K562 (cell line): ENCODE measurements around the gene SH3D21. TPM values are rescaled to one million over a fixed set of nuclear protein-coding genes. Genes with fewer than 3 reads are reported as not detected.

Source experiments
- ARID3A ChIP-seq: IDR thresholded peaks from 2 replicates; pipeline ENCODE4 v1.6.1; 2012; ENCODE audit warnings: low read depth, low read length, improper control_type of control experiment, borderline replicate concordance
- FUS ChIP-seq: fragments of 200-400 bp; formaldehyde crosslinking; optimal IDR thresholded peaks from 2 replicates; pipeline ENCODE3; 2017; ENCODE audit warnings: low read depth, low read length
- GTF3C2 ChIP-seq: IDR thresholded peaks from 3 replicates; pipeline ENCODE4 v1.6.1; 2011; ENCODE audit warnings: borderline replicate concordance, mild to moderate bottlenecking, moderate library complexity; ENCODE audit not compliant: insufficient read length; ENCODE audit errors: extremely low read depth
- HDAC3 ChIP-seq: fragments of 450-650 bp; IDR thresholded peaks from 2 replicates; pipeline ENCODE4 v1.6.1; 2018; ENCODE audit warnings: borderline replicate concordance, mild to moderate bottlenecking, moderate library complexity; ENCODE audit not compliant: partially characterized antibody
- MCM5 ChIP-seq: fragments of 450-650 bp; IDR thresholded peaks from 2 replicates; pipeline ENCODE4 v1.6.1; 2016; ENCODE audit warnings: low read depth
- MECOM ChIP-seq: fragments of 250-450 bp; sonication (Bioruptor Pico); IDR thresholded peaks from 2 replicates; pipeline ENCODE4 v1.8.0; 2022; ENCODE audit warnings: inconsistent platforms
- NFE2 ChIP-seq: IDR thresholded peaks from 2 replicates; pipeline ENCODE4 v1.6.1; 2014; ENCODE audit warnings: antibody characterized with exemption, low read depth
- NKRF ChIP-seq: fragments of 450-650 bp; IDR thresholded peaks from 2 replicates; pipeline ENCODE4 v1.6.1; 2016; ENCODE audit warnings: borderline replicate concordance
- PTRF ChIP-seq: fragments of 450-650 bp; IDR thresholded peaks from 2 replicates; pipeline ENCODE4 v1.6.1; 2016; ENCODE audit warnings: mild to moderate bottlenecking, missing genetic modification characterization, missing compliant biosample characterization
- RB1 ChIP-seq: fragments of 450-650 bp; IDR thresholded peaks from 2 replicates; pipeline ENCODE4 v1.6.1; 2017; ENCODE audit warnings: low read depth, mild to moderate bottlenecking
- RBM14 ChIP-seq: fragments of 200-400 bp; formaldehyde crosslinking; IDR thresholded peaks from 2 replicates; pipeline ENCODE4 v1.6.1; 2018; ENCODE audit warnings: low read depth, mild to moderate bottlenecking, low read length, moderate library complexity, borderline replicate concordance; ENCODE audit not compliant: insufficient read depth
- RFX5 ChIP-seq: IDR thresholded peaks from 2 replicates; pipeline ENCODE4 v1.6.1; 2011; ENCODE audit warnings: low read depth, mild to moderate bottlenecking, improper control_type of control experiment, low read length
- SOX6 ChIP-seq: fragments of 450-650 bp; IDR thresholded peaks from 2 replicates; pipeline ENCODE4 v1.6.1; 2014; ENCODE audit warnings: mild to moderate bottlenecking
- STAG1 ChIP-seq: sonication (generic); formaldehyde crosslinking; IDR thresholded peaks from 2 replicates; pipeline ENCODE4 v1.5.0; 2020; ENCODE audit warnings: missing genetic modification reagents, borderline replicate concordance
- TBP ChIP-seq: optimal IDR thresholded peaks from 2 replicates; pipeline ENCODE3; 2011; ENCODE audit warnings: low read depth, low read length, improper control_type of control experiment
- USF2 ChIP-seq: sonication (generic); formaldehyde crosslinking; IDR thresholded peaks from 2 replicates; pipeline ENCODE4 v1.5.0; 2020; ENCODE audit warnings: missing genetic modification reagents
- ZC3H8 ChIP-seq: fragments of 450-650 bp; IDR thresholded peaks from 2 replicates; pipeline ENCODE4 v1.6.1; 2017
- ZFP30 ChIP-seq: fragments of 250-450 bp; sonication (Bioruptor Pico); IDR thresholded peaks from 2 replicates; pipeline ENCODE4 v1.8.0; 2022; ENCODE audit warnings: moderate library complexity, mild to moderate bottlenecking, inconsistent platforms, borderline replicate concordance
- ZNF232 ChIP-seq: sonication (generic); formaldehyde crosslinking; IDR thresholded peaks from 2 replicates; pipeline ENCODE4 v1.8.0; 2022; ENCODE audit warnings: mild to moderate bottlenecking, missing genetic modification reagents
- ZNF830 ChIP-seq: fragments of 250-450 bp; sonication (Bioruptor Pico); IDR thresholded peaks from 2 replicates; pipeline ENCODE4 v1.5.0; 2021; ENCODE audit warnings: mild to moderate bottlenecking
- polyA plus RNA-seq, 8 experiments: library from polyadenylated mRNA; depleted of rRNA in 4 of 8; stranded (reverse) in 5 of 8; unstranded in 3 of 8; fragments of >200 nt; fragmentation: Nextera tagmentation in 2 of 8; fragmentation: Illumina TruSeq in 1 of 8; extraction: Ambion mirVana in 2 of 8; extraction: Trizol in 1 of 8; gene quantifications; 2 replicates each; pipeline versions ENCODE4 v1.2.1 to v1.2.3, GENCODE V29; 2011 to 2014; ENCODE audit warnings: inconsistent platforms in 1 of 8, missing spikeins in 1 of 8
- total RNA-seq, 7 experiments: library from RNA; depleted of rRNA in 6 of 7; stranded (reverse); fragments of >200 nt in 6 of 7; fragmentation: Illumina TruSeq in 2 of 7; extraction: Trizol in 2 of 7; gene quantifications; 2 replicates each; pipeline versions ENCODE4 v1.2.1 to v1.2.3, GENCODE V29; 2011 to 2021; ENCODE audit warnings: low replicate concordance in 1 of 7

The SH3D21 gene
- total and polyA plus RNA-seq, 9 of the 15 experiments (the other 6 are each of a cell fraction or from before 2014, with no cell fraction given) = 0.01 to 4.7 (median 1.8) TPM

GRCh38 chr1:36321119-36321951 lies 15.2 kb downstream of the SH3D21 start (continued):
- TF ChIP-seq RFX5 (no peak), MECOM (no peak), GTF3C2 (no peak), USF2 (CRISPR knock-in tag) (no peak), TBP (peak; percentile 58), MCM5 (no peak), ZC3H8 (no peak), ZNF830 (CRISPR knock-in tag) (no peak), RB1 (peak; percentile 48; the same call in 1 of the 2 replicates), HDAC3 (no peak), NFE2 (no peak), ARID3A (0 out of 2 replicates have a peak, but pooled peaks have one; percentile 45), ZFP30 (CRISPR knock-in tag) (no peak), PTRF (tag) (no peak), SOX6 (peak; percentile 81), RBM14 (0 out of 2 replicates have a peak, but pooled peaks have one; percentile 40), STAG1 (CRISPR knock-in tag) (no peak), NKRF (0 out of 2 replicates have a peak, but pooled peaks have one; percentile 45), ZNF232 (0 out of 2 replicates have a peak, but pooled peaks have one; percentile 77), FUS (peak; percentile 71)
